Rectal smooth muscle tissue (tissue), 1 donor: ENCODE data around the gene SPATA31E1.

ENCODE experiments used
- H3K27ac ChIP-seq: one replicate; pipeline ENCODE4 v1.7.0; 2013; ENCODE audit warnings: low read depth, low read length, inconsistent platforms
- H3K27me3 ChIP-seq: one replicate; pipeline ENCODE4 v1.7.0; 2013; ENCODE audit warnings: low read length; ENCODE audit not compliant: control insufficient read depth, insufficient read depth
- H3K36me3 ChIP-seq: one replicate; pipeline ENCODE4 v1.7.0; 2013; ENCODE audit warnings: low read length; ENCODE audit not compliant: control insufficient read depth, insufficient read depth
- H3K4me1 ChIP-seq: one replicate; pipeline ENCODE4 v1.7.0; 2013; ENCODE audit warnings: low read length; ENCODE audit not compliant: control insufficient read depth, insufficient read depth
- H3K4me3 ChIP-seq: one replicate; pipeline ENCODE4 v1.7.0; 2013; ENCODE audit warnings: low read length
- H3K9ac ChIP-seq: one replicate; pipeline ENCODE4 v1.7.0; 2013; ENCODE audit warnings: low read length

Gene SPATA31E1

DNA sequence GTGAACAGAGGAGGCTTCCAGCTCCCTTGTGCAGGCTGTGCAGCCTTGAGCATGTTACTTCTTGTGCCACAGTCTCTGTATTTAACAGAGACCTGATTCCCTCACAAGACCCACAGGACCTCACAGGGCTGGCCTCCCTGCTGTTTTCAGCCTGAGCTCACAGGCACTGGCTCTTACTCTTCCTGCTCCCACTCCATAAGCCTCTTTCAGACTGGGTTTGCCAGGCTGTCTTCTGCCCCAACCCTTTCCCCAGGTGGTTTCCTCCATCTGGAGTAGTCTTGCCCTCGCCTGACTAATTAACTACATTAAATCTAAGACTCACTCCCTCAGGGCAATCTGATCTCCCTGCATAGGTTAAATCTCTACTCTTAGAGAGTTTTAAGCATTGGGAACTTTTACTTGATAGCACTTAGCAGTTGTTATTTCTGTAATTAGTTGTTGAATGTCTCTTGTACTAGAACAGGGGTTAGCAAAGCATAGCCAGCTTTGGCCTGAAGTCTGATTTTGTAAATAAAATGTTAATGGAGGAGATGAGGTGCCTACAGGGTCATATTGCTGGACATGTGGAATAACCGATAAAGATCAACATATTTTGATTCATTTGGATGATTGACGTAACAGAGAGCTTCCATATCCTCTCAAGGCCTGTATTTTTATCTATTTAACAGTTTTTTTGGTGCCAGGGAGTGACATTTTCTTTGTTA lies 28.6 kb upstream of the SPATA31E1 start:
- H3K4me1 ChIP-seq: no peaks in the 10 kb centered on the region
- no peak overlapping the region for H3K9ac ChIP-seq

DNA sequence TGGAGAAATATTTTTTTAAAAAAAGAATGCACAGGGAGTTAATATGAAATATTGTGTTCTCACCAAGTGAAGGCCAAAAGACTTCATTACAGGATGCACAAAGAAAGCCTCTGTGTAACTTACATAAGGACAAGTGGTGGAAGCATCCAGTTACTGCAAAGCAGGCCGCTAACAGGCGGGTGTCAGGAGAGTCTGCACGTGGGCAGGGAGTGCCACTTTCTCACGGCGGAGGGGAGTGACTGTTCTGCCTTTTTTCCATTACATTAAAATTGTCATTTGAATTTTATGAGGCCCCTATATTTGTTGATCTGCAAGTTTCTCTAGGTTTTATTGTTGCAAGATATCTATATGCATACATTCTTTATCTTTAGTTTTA lies 28.1 kb upstream of the SPATA31E1 start:
- H3K27ac ChIP-seq: no peak overlapping the region

More for the DNA sequence above, 28.6 kb upstream of the SPATA31E1 start:
- Histone ChIP-seq H3K27ac (no peak overlapping the region), H3K4me3 (no peak overlapping the region), H3K27me3 (no peaks in the 10 kb centered on the region), H3K36me3 (no peaks in the 10 kb centered on the region)

GRCh38 chr9:87855061-87855460 lies 27.6 kb upstream of the SPATA31E1 start:
- Histone ChIP-seq H3K27me3 (no peaks in the 10 kb centered on the region), H3K4me1 (no peaks in the 10 kb centered on the region), H3K27ac (no peak overlapping the region), H3K4me3 (no peak overlapping the region), H3K36me3 (no peaks in the 10 kb centered on the region), H3K9ac (no peak overlapping the region)

More for the DNA sequence above, 28.1 kb upstream of the SPATA31E1 start:
- H3K9ac ChIP-seq: no peak overlapping the region
- H3K36me3 ChIP-seq: no peaks in the 10 kb centered on the region
- H3K4me3 ChIP-seq: no peak overlapping the region
- H3K27me3 ChIP-seq: no peaks in the 10 kb centered on the region
- no peaks in the 10 kb centered on the region for H3K4me1 ChIP-seq

DNA sequence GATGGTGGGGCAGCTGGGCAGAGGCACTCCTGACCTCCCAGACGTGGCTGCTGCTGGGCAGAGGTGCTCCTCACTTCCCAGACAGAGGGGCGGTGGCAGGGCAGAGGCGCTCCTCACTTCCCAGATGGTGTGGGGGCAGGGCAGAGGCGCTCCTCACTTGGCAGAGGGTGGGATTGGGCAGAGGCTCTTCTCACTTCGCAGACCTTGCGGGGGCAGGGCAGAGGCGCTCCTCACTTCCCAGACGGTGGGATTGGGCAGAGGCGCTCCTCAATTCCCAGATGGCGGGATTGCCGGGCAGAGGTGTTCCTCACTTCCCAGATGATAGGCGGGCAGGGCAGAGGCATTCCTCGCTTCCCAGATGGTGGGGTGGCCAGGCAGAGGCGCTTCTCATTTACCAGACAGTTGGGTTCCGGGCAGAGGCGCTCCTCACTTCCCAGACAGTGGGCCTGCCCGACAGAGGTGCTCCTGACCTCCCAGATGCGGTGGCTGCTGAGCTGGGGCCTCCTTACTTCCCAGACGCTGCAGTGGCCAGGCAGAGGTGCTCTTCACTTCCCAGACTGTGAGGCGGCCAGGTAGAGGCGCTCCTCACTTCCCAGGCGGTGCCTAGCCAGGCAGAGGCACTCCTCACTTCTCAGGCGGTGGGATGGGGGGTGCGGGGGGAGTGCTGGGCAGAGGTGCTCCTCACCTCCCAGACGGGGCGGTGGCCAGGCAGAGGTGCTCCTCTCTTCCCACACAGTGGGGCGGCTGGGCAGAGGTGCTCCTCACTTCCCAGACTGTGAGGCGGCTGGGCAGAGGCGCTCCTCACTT lies 25.3 kb upstream of the SPATA31E1 start:
- Histone ChIP-seq H3K4me1 (no peaks in the 10 kb centered on the region), H3K27ac (no peak overlapping the region), H3K9ac (no peak overlapping the region), H3K27me3 (no peaks in the 10 kb centered on the region), H3K4me3 (no peak overlapping the region), H3K36me3 (no peaks in the 10 kb centered on the region)

DNA sequence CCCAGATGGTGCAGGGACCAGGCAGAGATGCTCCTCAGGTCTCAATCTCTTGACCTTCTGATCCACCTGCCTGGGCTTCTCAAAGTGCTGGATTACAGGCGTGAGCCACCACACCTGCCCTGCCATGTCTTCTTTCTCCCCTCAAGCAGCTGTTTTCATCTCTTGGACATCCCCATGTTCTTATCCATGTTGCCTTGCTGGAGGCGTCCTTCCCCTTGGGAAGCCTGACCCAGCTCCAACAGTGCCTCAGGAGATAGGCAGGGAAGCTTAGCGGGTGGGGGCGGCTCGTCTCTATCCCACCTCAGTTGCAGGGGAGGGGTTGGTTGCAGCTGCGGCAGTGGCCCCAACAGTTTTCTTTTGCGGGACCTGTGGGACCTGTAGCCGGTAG lies 24.7 kb upstream of the SPATA31E1 start:
- Histone ChIP-seq H3K27me3 (no peaks in the 10 kb centered on the region), H3K36me3 (no peaks in the 10 kb centered on the region), H3K4me3 (no peak overlapping the region), H3K27ac (no peak overlapping the region), H3K9ac (no peak overlapping the region), H3K4me1 (no peaks in the 10 kb centered on the region)

GRCh38 chr9:87859137-87859536 lies 23.5 kb upstream of the SPATA31E1 start:
- Histone ChIP-seq H3K4me1 (no peaks in the 10 kb centered on the region), H3K9ac (no peak overlapping the region), H3K4me3 (no peak overlapping the region), H3K36me3 (no peaks in the 10 kb centered on the region), H3K27me3 (no peaks in the 10 kb centered on the region), H3K27ac (no peak overlapping the region)

DNA sequence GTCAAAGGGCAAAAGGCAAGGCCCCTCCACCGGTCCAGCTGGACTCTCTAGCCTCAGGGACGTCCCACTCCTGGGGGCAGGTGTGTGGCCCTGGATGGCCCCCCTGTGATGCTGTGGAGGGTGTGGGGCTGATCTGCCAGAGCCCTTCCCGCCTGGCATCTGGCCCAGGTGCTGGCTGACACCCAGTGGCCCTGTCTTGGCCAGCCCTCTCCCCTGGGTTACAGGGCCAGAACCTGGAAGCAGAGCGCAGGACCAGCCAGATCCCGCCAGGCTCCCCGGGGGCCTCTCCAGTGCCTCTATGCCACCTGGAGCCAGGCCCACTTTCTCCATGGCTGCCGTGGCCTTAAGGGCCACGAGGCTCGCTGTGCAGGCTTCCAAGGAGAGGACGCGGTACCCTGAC lies 22.9 kb upstream of the SPATA31E1 start:
- no peaks in the 10 kb centered on the region for H3K36me3 ChIP-seq
- H3K4me1 ChIP-seq: no peaks in the 10 kb centered on the region
- H3K9ac ChIP-seq: no peak overlapping the region
- no peak overlapping the region for H3K27ac ChIP-seq
- H3K4me3 ChIP-seq: no peak overlapping the region
- no peaks in the 10 kb centered on the region for H3K27me3 ChIP-seq

GRCh38 chr9:87861332-87861731 lies 21.3 kb upstream of the SPATA31E1 start:
- Histone ChIP-seq H3K4me3 (no peak overlapping the region), H3K9ac (no peak overlapping the region), H3K27ac (no peak overlapping the region), H3K27me3 (no peaks in the 10 kb centered on the region), H3K4me1 (no peaks in the 10 kb centered on the region), H3K36me3 (no peaks in the 10 kb centered on the region)

DNA sequence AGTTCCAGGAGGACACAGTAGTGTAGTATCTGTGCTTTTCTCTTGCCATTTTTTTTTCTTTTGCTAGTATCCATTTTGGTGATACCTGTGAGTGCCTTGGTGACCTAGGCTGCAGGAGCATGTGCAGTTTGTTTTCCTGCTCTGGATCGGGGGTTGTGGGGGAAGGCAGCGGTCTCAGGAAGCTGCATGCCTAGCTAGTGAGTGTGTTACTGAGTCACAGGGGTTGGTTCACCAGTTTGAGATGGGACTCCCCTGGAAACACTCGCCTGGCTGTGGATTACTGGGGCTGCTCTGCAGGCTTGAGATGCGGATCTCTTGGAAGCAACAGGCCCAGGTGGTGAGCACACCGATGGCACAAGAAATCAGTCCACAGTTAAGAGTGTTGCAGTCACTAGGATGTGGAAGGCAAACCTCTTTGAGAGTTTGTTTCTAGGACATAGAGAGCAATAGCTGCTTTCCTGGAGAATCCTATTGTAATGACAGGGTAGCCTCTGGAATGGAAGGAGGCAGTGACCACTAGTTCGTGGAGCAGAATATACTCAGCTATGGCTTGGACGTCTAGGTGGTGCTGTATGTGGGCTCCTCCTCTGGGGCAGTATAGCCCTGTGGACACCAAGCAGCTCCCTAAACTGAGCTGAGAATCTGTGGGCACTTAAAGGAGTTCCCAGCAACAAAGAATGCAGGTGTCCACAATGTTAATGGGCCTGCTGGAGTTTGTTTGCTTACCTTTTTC lies 20.0 kb upstream of the SPATA31E1 start:
- Histone ChIP-seq H3K27ac (no peak overlapping the region), H3K36me3 (no peaks in the 10 kb centered on the region), H3K27me3 (peaks cover 2% of the 10 kb centered on the region), H3K4me3 (no peak overlapping the region), H3K9ac (no peak overlapping the region), H3K4me1 (no peaks in the 10 kb centered on the region)

GRCh38 chr9:87863882-87864465 lies 18.7 kb upstream of the SPATA31E1 start:
- Histone ChIP-seq H3K4me3 (no peak overlapping the region), H3K27ac (no peak overlapping the region), H3K27me3 (peaks cover 2% of the 10 kb centered on the region), H3K9ac (no peak overlapping the region), H3K36me3 (no peaks in the 10 kb centered on the region), H3K4me1 (no peaks in the 10 kb centered on the region)

DNA sequence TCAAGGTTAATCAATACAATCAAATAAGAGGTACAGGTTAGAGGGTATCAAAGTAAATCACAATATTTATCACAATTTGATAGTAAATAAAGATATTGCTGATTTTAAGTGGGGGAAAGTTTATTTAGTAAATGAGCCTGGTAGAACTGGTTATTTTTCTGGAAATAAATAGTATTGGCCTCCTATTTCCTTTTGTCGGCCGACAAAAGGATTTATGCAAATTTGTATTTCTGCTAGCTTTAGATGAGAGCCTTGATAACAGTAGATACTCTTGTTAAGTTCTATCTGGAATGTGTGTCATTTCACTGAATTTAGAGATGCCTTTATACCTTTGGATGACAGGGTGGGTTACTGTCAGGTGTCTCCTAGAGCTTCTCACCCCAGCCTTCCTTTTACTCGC lies 17.8 kb upstream of the SPATA31E1 start:
- Histone ChIP-seq H3K4me1 (no peaks in the 10 kb centered on the region), H3K9ac (no peak overlapping the region), H3K27ac (no peak overlapping the region), H3K27me3 (peaks cover 2% of the 10 kb centered on the region), H3K36me3 (no peaks in the 10 kb centered on the region), H3K4me3 (no peak overlapping the region)

GRCh38 chr9:87865626-87866025 lies 17.1 kb upstream of the SPATA31E1 start:
- Histone ChIP-seq H3K27ac (no peak overlapping the region), H3K36me3 (no peaks in the 10 kb centered on the region), H3K4me1 (no peaks in the 10 kb centered on the region), H3K27me3 (peaks cover 2% of the 10 kb centered on the region), H3K4me3 (no peak overlapping the region), H3K9ac (no peak overlapping the region)
